ENCODE measurements around the gene RTP5.

Gene RTP5

GRCh38 chr2:241859436-241860183 lies 9.9 kb upstream of the RTP5 start:
- DNase-seq (ENCODE audit: low read depth) = no peak
- H3K4me3 ChIP-seq (ENCODE audit: low read depth, low read length) = no peak overlapping the region
- no peak for TF ChIP-seq CTCF (IDR thresholded peaks at IDR 0.05; ENCODE audit: control insufficient read depth, extremely low read depth, insufficient read depth)

- DNase-seq (ENCODE audit: low read depth) = no peak
- no peak overlapping the region for H3K4me3 ChIP-seq (ENCODE audit: low read depth, low read length)
- no peak for TF ChIP-seq CTCF (IDR thresholded peaks at IDR 0.05; ENCODE audit: control insufficient read depth, extremely low read depth, insufficient read depth)
These were observed 9.1 kb upstream of the RTP5 start for GRCh38 chr2:241860184-241861078.

GRCh38 chr2:241861264-241861663 lies 8.3 kb upstream of the RTP5 start:
- no peak overlapping the region for H3K4me3 ChIP-seq (ENCODE audit: low read depth, low read length)

GRCh38 chr2:241862093-241862492 lies 7.4 kb upstream of the RTP5 start:
- TF ChIP-seq CTCF (IDR thresholded peaks at IDR 0.05; ENCODE audit: control insufficient read depth, extremely low read depth, insufficient read depth) = no peak
- DNase-seq (ENCODE audit: low read depth) = no peak
- H3K4me3 ChIP-seq (ENCODE audit: low read depth, low read length) = no peak overlapping the region

More at GRCh38 chr2:241861264-241861663, 8.3 kb upstream of the RTP5 start:
- no peak for TF ChIP-seq CTCF (IDR thresholded peaks at IDR 0.05; ENCODE audit: control insufficient read depth, extremely low read depth, insufficient read depth)
- no peak for DNase-seq (ENCODE audit: low read depth)

GRCh38 chr2:241862775-241863535 lies 6.6 kb upstream of the RTP5 start:
- no peak for TF ChIP-seq CTCF (IDR thresholded peaks at IDR 0.05; ENCODE audit: control insufficient read depth, extremely low read depth, insufficient read depth)
- no peak for DNase-seq (ENCODE audit: low read depth)
- no peak overlapping the region for H3K4me3 ChIP-seq (ENCODE audit: low read depth, low read length)

- TF ChIP-seq CTCF (IDR thresholded peaks at IDR 0.05; ENCODE audit: control insufficient read depth, extremely low read depth, insufficient read depth) = no peak
- DNase-seq (ENCODE audit: low read depth) = no peak
- H3K4me3 ChIP-seq (ENCODE audit: low read depth, low read length) = no peak overlapping the region
These were observed 6.0 kb upstream of the RTP5 start for GRCh38 chr2:241863536-241863954.

Data from LNCaP clone FGC (cell line).